Mesenchymal stem cell (in vitro differentiated cells and primary cell): Measurements from ENCODE around the gene FAM20A.

Experiments used
- DNase-seq: peaks from one replicate; pipeline ENCODE4 v3.0.0-alpha.2; 2013
- H2AFZ ChIP-seq: one replicate; pipeline ENCODE4 v1.6.1; 2013; ENCODE audit warnings: low read depth, mild to moderate bottlenecking, control low read depth, inconsistent platforms, low read length, moderate library complexity
- H2AK5ac ChIP-seq: 2 replicates; pipeline ENCODE4 v1.6.1; 2013; ENCODE audit warnings: low read length, moderate library complexity, mild to moderate bottlenecking, inconsistent platforms; ENCODE audit not compliant: severe bottlenecking
- H2BK120ac ChIP-seq: one replicate; pipeline ENCODE4 v1.6.1; 2013; ENCODE audit warnings: low read depth, mild to moderate bottlenecking, inconsistent platforms, low read length, moderate library complexity
- H2BK12ac ChIP-seq, 2 experiments: one replicate each; pipeline ENCODE4 v1.6.1; 2013; ENCODE audit warnings: inconsistent platforms in 2 of 2, low read length in 2 of 2, mild to moderate bottlenecking in 2 of 2, moderate library complexity in 2 of 2, control low read depth in 1 of 2
- H2BK15ac ChIP-seq: one replicate; pipeline ENCODE4 v1.6.1; 2013; ENCODE audit warnings: mild to moderate bottlenecking, low read depth, inconsistent platforms; ENCODE audit not compliant: poor library complexity, severe bottlenecking
- H2BK5ac ChIP-seq: 2 replicates; pipeline ENCODE4 v1.6.1; 2013; ENCODE audit warnings: low read depth, mild to moderate bottlenecking, low read length, control low read depth, inconsistent platforms; ENCODE audit not compliant: poor library complexity, severe bottlenecking
- H3K14ac ChIP-seq, 2 experiments: one replicate each; pipeline ENCODE4 v1.6.1; 2013; ENCODE audit warnings: inconsistent platforms in 2 of 2, low read length in 2 of 2, control low read depth in 1 of 2, mild to moderate bottlenecking in 1 of 2, moderate library complexity in 1 of 2
- H3K18ac ChIP-seq, 2 experiments: one replicate each; pipeline ENCODE4 v1.6.1; 2013; ENCODE audit warnings: inconsistent platforms in 2 of 2, low read length in 2 of 2, control low read depth in 1 of 2, low read depth in 1 of 2, mild to moderate bottlenecking in 1 of 2
- H3K23ac ChIP-seq, 2 experiments: one replicate each; pipeline ENCODE4 v1.6.1; 2013; ENCODE audit warnings: inconsistent platforms in 2 of 2, low read length in 2 of 2, mild to moderate bottlenecking in 2 of 2, moderate library complexity in 2 of 2, control low read depth in 1 of 2
- H3K27ac ChIP-seq: 2 replicates; pipeline ENCODE4 v1.5.1; 2013; ENCODE audit warnings: mild to moderate bottlenecking, moderate library complexity, low read length, control low read depth, inconsistent platforms; ENCODE audit not compliant: poor library complexity, severe bottlenecking
- H3K27me3 ChIP-seq, 2 experiments: 2 replicates each; pipeline versions ENCODE4 v1.6.1 to v1.7.0; 2013; ENCODE audit warnings: low read length in 2 of 2, mild to moderate bottlenecking in 2 of 2, moderate library complexity in 2 of 2, control low read depth in 1 of 2, inconsistent platforms in 1 of 2; ENCODE audit not compliant: control insufficient read depth in 1 of 2, insufficient read depth in 1 of 2
- H3K36me3 ChIP-seq, 2 experiments: 2 replicates each; pipeline versions ENCODE4 v1.6.1 to v1.7.0; 2013; ENCODE audit warnings: low read length in 2 of 2, control low read depth in 1 of 2, inconsistent platforms in 1 of 2, low read depth in 1 of 2, mild to moderate bottlenecking in 1 of 2; ENCODE audit not compliant: insufficient read depth in 2 of 2, control insufficient read depth in 1 of 2
- H3K4ac ChIP-seq, 2 experiments: one replicate each; pipeline ENCODE4 v1.6.1; 2013; ENCODE audit warnings: inconsistent platforms in 2 of 2, low read length in 2 of 2, mild to moderate bottlenecking in 2 of 2, moderate library complexity in 2 of 2, control low read depth in 1 of 2, low read depth in 1 of 2
- H3K4me1 ChIP-seq: 2 replicates; pipeline ENCODE4 v1.6.1; 2013; ENCODE audit warnings: low read depth, low read length, control low read depth; ENCODE audit not compliant: control insufficient read depth, insufficient read depth
- H3K4me2 ChIP-seq: 2 replicates; pipeline ENCODE4 v1.6.1; 2013; ENCODE audit warnings: low read length, mild to moderate bottlenecking, inconsistent platforms; ENCODE audit not compliant: poor library complexity, severe bottlenecking
- H3K4me3 ChIP-seq, 2 experiments: 2 replicates each; pipeline versions ENCODE4 v1.5.1 to v1.7.0; 2013; ENCODE audit warnings: low read length in 2 of 2, mild to moderate bottlenecking in 2 of 2, control low read depth in 1 of 2, low read depth in 1 of 2; ENCODE audit not compliant: insufficient read depth in 1 of 2
- H3K79me1 ChIP-seq: replicated peaks from 2 replicates; pipeline ENCODE4 v1.6.1; 2013; ENCODE audit warnings: mild to moderate bottlenecking, control low read depth, low read length, inconsistent platforms; ENCODE audit not compliant: poor library complexity, severe bottlenecking
- H3K9ac ChIP-seq: 2 replicates; pipeline ENCODE4 v1.7.0; 2013; ENCODE audit warnings: mild to moderate bottlenecking, low read length, moderate library complexity
- H3K9me3 ChIP-seq: 2 replicates; pipeline ENCODE4 v1.7.0; 2013; ENCODE audit warnings: mild to moderate bottlenecking, low read length; ENCODE audit not compliant: control insufficient read depth
- H4K8ac ChIP-seq: one replicate; pipeline ENCODE4 v1.6.1; 2013; ENCODE audit warnings: inconsistent platforms, mild to moderate bottlenecking, low read length, moderate library complexity
- H4K91ac ChIP-seq: one replicate; pipeline ENCODE4 v1.6.1; 2013; ENCODE audit warnings: mild to moderate bottlenecking, low read length, inconsistent platforms
- WGBS: methylation state at CpG from one replicate; pipeline ENCODE4 v1.1.7; 2013; ENCODE audit warnings: mixed read lengths; 5-methylcytosine and 5-hydroxymethylcytosine counted together

FAM20A gene

GRCh38 chr17:68509141-68510057 is 91.8 kb downstream of the FAM20A start:
- H3K4ac ChIP-seq: peak overlapping the region in 1 of 2 experiments; percentile 13
- no peak overlapping the region for H4K91ac ChIP-seq
- 83% methylated on average over 9 of the region's 9 CpGs for WGBS
- DNase-seq: no peak
- peak overlapping the region; percentile 17 for H4K8ac ChIP-seq
- no peak overlapping the region for H3K27ac ChIP-seq
- no peak overlapping the region for H3K4me3 ChIP-seq
- peaks cover 3% of the 10 kb centered on the region for H3K79me1 ChIP-seq
- H3K14ac ChIP-seq: no peak overlapping the region
- H3K27me3 ChIP-seq: no peaks in the 10 kb centered on the region
- peak overlapping the region in 1 of 2 experiments; percentile 6 for H3K23ac ChIP-seq
- no peak overlapping the region for H3K4me2 ChIP-seq
- no peaks in the 10 kb centered on the region for H3K36me3 ChIP-seq
- H3K4me1 ChIP-seq: peaks cover 3% of the 10 kb centered on the region
- H2BK12ac ChIP-seq: peak overlapping the region in 1 of 2 experiments; percentile 27
- no peak overlapping the region for H2AK5ac ChIP-seq
- H2BK120ac ChIP-seq: no peak overlapping the region
- no peak overlapping the region for H3K9ac ChIP-seq
- H3K9me3 ChIP-seq: no peaks in the 10 kb centered on the region
- H2BK5ac ChIP-seq: no peak overlapping the region
- H2AFZ ChIP-seq: no peak overlapping the region
- H2BK15ac ChIP-seq: no peak overlapping the region
- no peak overlapping the region for H3K18ac ChIP-seq

DNA sequence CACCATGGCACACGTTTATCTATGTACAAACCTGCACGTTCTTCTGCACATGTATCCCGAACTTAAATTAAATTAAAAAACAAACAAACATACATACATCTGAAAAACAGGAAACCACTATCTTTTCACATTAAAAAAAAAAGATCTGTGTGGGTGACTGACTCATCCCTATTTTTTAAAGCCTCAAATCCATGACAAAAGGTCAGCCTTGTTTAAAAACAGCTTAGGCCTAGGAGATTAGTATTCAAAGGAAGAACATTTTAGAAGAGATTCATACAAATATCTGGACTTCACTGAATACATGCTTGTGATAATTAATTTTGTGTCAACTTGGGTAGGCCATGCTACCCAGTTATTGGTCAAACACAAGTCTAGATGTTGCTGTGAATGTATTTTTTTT is 93.6 kb downstream of the FAM20A start:
- Histone ChIP-seq H3K79me1 (peaks cover 3% of the 10 kb centered on the region), H3K9me3 (no peaks in the 10 kb centered on the region), H3K14ac (no peak overlapping the region), H3K9ac (peak overlapping the region; percentile 47), H4K8ac (peak overlapping the region; percentile 37), H4K91ac (no peak overlapping the region), H3K27ac (no peak overlapping the region), H3K4ac (no peak overlapping the region), H3K18ac (no peak overlapping the region), H3K36me3 (no peaks in the 10 kb centered on the region), H3K27me3 (no peaks in the 10 kb centered on the region), H3K4me3 (no peak overlapping the region), H2AFZ (no peak overlapping the region), H2BK120ac (no peak overlapping the region), H2BK15ac (no peak overlapping the region), H2BK12ac (no peak overlapping the region), H3K4me1 (peaks cover 3% of the 10 kb centered on the region), H3K4me2 (no peak overlapping the region), H2BK5ac (no peak overlapping the region), H2AK5ac (no peak overlapping the region), H3K23ac (no peak overlapping the region)
- 77% methylated on average over 3 of the region's 3 CpGs for WGBS
- peak; percentile 34 for DNase-seq

GRCh38 chr17:68505951-68506350 is 95.2 kb downstream of the FAM20A start:
- peaks cover 3% of the 10 kb centered on the region for H3K79me1 ChIP-seq
- no peak overlapping the region for H2AK5ac ChIP-seq
- H2BK120ac ChIP-seq: no peak overlapping the region
- H2BK12ac ChIP-seq: no peak overlapping the region
- no peak for DNase-seq
- H2BK5ac ChIP-seq: no peak overlapping the region
- WGBS: 94% methylated on average over 1 of the region's 1 CpG
- peaks cover 0 to 10% of the 10 kb centered on the region in 2 experiments for H3K27me3 ChIP-seq
- no peak overlapping the region for H3K9ac ChIP-seq
- H3K18ac ChIP-seq: no peak overlapping the region
- H3K4ac ChIP-seq: no peak overlapping the region
- H3K4me1 ChIP-seq: no peaks in the 10 kb centered on the region
- no peak overlapping the region for H3K4me2 ChIP-seq
- H3K23ac ChIP-seq: no peak overlapping the region
- no peaks in the 10 kb centered on the region for H3K9me3 ChIP-seq
- no peak overlapping the region for H3K14ac ChIP-seq
- H2AFZ ChIP-seq: no peak overlapping the region
- no peak overlapping the region for H3K4me3 ChIP-seq
- H3K27ac ChIP-seq: no peak overlapping the region
- H4K8ac ChIP-seq: no peak overlapping the region
- no peak overlapping the region for H4K91ac ChIP-seq
- no peaks in the 10 kb centered on the region for H3K36me3 ChIP-seq
- H2BK15ac ChIP-seq: no peak overlapping the region

DNA sequence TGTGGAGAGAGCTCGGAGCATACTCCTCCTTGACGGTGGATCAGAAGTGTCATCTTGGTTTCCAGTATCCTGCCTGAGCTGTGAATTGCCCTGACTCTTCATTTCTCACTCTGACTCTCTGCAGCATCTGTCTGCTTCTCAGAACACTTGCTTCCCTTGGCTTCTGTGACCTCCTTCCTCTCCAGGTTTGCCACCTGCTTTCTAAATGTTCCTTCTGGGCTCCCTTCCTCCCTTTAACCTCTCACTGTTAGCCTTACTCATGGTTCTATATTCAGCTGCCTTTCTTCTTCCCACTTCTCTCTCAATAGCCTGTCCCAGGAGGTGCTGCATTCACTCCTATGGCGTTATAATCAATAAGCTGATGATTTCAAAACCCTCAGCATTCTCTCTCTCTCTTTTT is 100.1 kb downstream of the FAM20A start:
- H3K4me2 ChIP-seq: no peak overlapping the region
- DNase-seq: no peak
- no peak overlapping the region for H3K23ac ChIP-seq
- no peak overlapping the region for H3K9ac ChIP-seq
- H3K4me1 ChIP-seq: no peaks in the 10 kb centered on the region
- no peak overlapping the region for H2BK15ac ChIP-seq
- no peak overlapping the region for H2BK12ac ChIP-seq
- no peak overlapping the region for H3K4ac ChIP-seq
- no peaks in the 10 kb centered on the region for H3K79me1 ChIP-seq
- H3K14ac ChIP-seq: peak overlapping the region in 1 of 2 experiments; percentile 48
- H2BK5ac ChIP-seq: no peak overlapping the region
- H3K27ac ChIP-seq: no peak overlapping the region
- H2AK5ac ChIP-seq: no peak overlapping the region
- H3K9me3 ChIP-seq: no peaks in the 10 kb centered on the region
- H3K36me3 ChIP-seq: no peaks in the 10 kb centered on the region
- no peak overlapping the region for H3K4me3 ChIP-seq
- peaks cover 4 to 23% of the 10 kb centered on the region in 2 experiments for H3K27me3 ChIP-seq
- no peak overlapping the region for H4K8ac ChIP-seq
- 66% methylated on average over 3 of the region's 3 CpGs for WGBS
- H4K91ac ChIP-seq: no peak overlapping the region
- H2BK120ac ChIP-seq: no peak overlapping the region
- H2AFZ ChIP-seq: no peak overlapping the region
- peak overlapping the region in 1 of 2 experiments; percentile 43 for H3K18ac ChIP-seq
